HepG2 (cell line): Measurements from ENCODE around the gene LGALS4. TPM values are rescaled to one million over a fixed set of nuclear protein-coding genes. Genes with fewer than 3 reads are reported as not detected.
A peak's percentile ranks its signal among the peaks of the same experiment; 100 is the strongest.

Source experiments
- BHLHE40 ChIP-seq: IDR thresholded peaks from 2 replicates; pipeline ENCODE4 v1.6.1; 2011; ENCODE audit warnings: low read length, improper control_type of control experiment
- BORCS8-MEF2B ChIP-seq: sonication (generic); formaldehyde crosslinking; IDR thresholded peaks from 2 replicates; pipeline ENCODE4 v1.8.0; 2022; ENCODE audit warnings: mild to moderate bottlenecking, missing genetic modification reagents
- DR1 ChIP-seq: sonication (generic); formaldehyde crosslinking; IDR thresholded peaks from 2 replicates; pipeline ENCODE4 v1.8.0; 2021; ENCODE audit warnings: mild to moderate bottlenecking, missing genetic modification reagents, inconsistent platforms
- FIP1L1 ChIP-seq: fragments of 200-400 bp; formaldehyde crosslinking; IDR thresholded peaks from 2 replicates; pipeline ENCODE4 v1.6.1; 2018; ENCODE audit warnings: low read depth, mild to moderate bottlenecking, low read length, moderate library complexity, borderline replicate concordance; ENCODE audit not compliant: insufficient read depth
- GATAD1 ChIP-seq: IDR thresholded peaks from 2 replicates; pipeline ENCODE4 v1.6.1; 2016; ENCODE audit warnings: missing genetic modification reagents, missing compliant biosample characterization
- MBD4 ChIP-seq: IDR thresholded peaks from 2 replicates; pipeline ENCODE4 v1.6.1; 2012; ENCODE audit warnings: low read length, inconsistent platforms, borderline replicate concordance
- MTA1 ChIP-seq: sonication (generic); formaldehyde crosslinking; IDR thresholded peaks from 2 replicates; pipeline ENCODE4 v1.4.0; 2020; ENCODE audit warnings: missing genetic modification reagents, mild to moderate bottlenecking, borderline replicate concordance
- RCOR2 ChIP-seq: IDR thresholded peaks from 2 replicates; pipeline ENCODE4 v1.6.1; 2016; ENCODE audit warnings: missing biosample characterization, missing genetic modification reagents
- RNF219 ChIP-seq: sonication (generic); formaldehyde crosslinking; IDR thresholded peaks from 2 replicates; pipeline ENCODE4 v1.5.0; 2020; ENCODE audit warnings: mild to moderate bottlenecking, missing genetic modification reagents
- ZBTB26 ChIP-seq: IDR thresholded peaks from 2 replicates; pipeline ENCODE4 v1.6.1; 2016; ENCODE audit warnings: missing compliant biosample characterization, missing genetic modification reagents, borderline replicate concordance
- ZBTB3 ChIP-seq: sonication (generic); formaldehyde crosslinking; IDR thresholded peaks from 2 replicates; pipeline ENCODE4 v1.4.0; 2020; ENCODE audit warnings: low read depth, mild to moderate bottlenecking, moderate library complexity, missing genetic modification reagents, borderline replicate concordance
- ZNF616 ChIP-seq: sonication (generic); formaldehyde crosslinking; IDR thresholded peaks from 2 replicates; pipeline ENCODE4 v1.5.0; 2020; ENCODE audit warnings: low read depth, mild to moderate bottlenecking, missing genetic modification reagents
- ZNF720 ChIP-seq: sonication (generic); formaldehyde crosslinking; IDR thresholded peaks from 2 replicates; pipeline ENCODE4 v1.4.0; 2020; ENCODE audit warnings: missing genetic modification reagents
- polyA plus RNA-seq, 8 experiments: library from polyadenylated mRNA; depleted of rRNA in 3 of 8; stranded (reverse) in 7 of 8; unstranded in 1 of 8; fragments of >200 nt; fragmentation: Illumina TruSeq in 4 of 8; extraction: Trizol in 4 of 8; gene quantifications; 2 replicates each; pipeline versions ENCODE4 v1.2.1 to v1.2.3, GENCODE V29; 2011 to 2016; ENCODE audit warnings: low read depth in 4 of 8, missing spikeins in 1 of 8, mixed read lengths in 1 of 8; ENCODE audit not compliant: insufficient read depth in 1 of 8
- total RNA-seq, 5 experiments: library from RNA; depleted of rRNA; stranded (reverse); fragments of >200 nt; fragmentation: Illumina TruSeq; extraction: Trizol; gene quantifications; 2 replicates each; pipeline ENCODE4 v1.2.3, GENCODE V29; 2016; ENCODE audit warnings: low read depth in 1 of 5
- TF ChIP-seq, protein P1 (sequence below): sonication (generic); formaldehyde crosslinking; IDR thresholded peaks from 2 replicates; pipeline ENCODE4 v1.4.0; 2020; ENCODE audit warnings: missing genetic modification reagents
- TF ChIP-seq, protein P2 (sequence below): sonication (generic); formaldehyde crosslinking; conservative IDR thresholded peaks from 2 replicates; pipeline ENCODE4 v1.4.0; 2020; ENCODE audit warnings: missing genetic modification reagents
- TF ChIP-seq, protein P3 (sequence below): IDR thresholded peaks from 2 replicates; pipeline ENCODE4 v1.6.1; 2018; ENCODE audit warnings: missing genetic modification reagents, mild to moderate bottlenecking, missing compliant biosample characterization
- TF ChIP-seq, protein P4 (sequence below): sonication (generic); formaldehyde crosslinking; IDR thresholded peaks from 2 replicates; pipeline ENCODE4 v1.9.0; 2022; ENCODE audit warnings: missing genetic modification reagents, mild to moderate bottlenecking, borderline replicate concordance

Gene LGALS4
- total and polyA plus RNA-seq, 2 of the 13 experiments (the other 11 are each of a cell fraction or from before 2014, with no cell fraction given) = 0.24 to 0.71 TPM

DNA sequence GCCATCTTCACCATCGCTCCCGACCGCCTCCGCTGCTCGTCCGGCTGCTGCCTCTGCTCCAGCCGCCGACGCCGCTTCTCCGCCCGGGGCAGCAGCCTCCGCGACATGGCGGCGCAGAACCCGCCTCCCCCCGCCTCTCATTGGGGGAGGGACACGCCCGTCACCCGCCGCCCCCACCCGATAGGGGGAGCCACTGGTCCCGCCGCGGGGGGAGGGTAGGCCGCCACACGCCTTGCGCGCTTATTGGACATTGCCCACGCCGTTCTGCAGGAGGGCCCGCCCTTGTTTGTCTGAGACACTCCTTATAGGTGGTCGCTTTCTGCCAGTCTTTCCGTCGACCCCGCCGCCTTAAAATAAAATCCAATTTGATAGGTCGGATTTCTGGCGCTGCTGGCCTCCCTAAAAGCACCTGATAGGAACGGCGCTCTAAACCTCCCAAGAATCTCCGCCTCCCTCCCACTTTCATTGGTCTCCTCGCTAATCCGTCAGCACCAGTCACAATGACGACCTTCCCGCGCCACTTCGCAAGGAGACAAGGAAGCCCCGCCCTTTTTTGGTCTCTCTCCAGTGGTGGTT, 37.2 kb upstream of the LGALS4 start, which contains the start of gene HNRNPL (continued):
- TF ChIP-seq, protein P1, sequence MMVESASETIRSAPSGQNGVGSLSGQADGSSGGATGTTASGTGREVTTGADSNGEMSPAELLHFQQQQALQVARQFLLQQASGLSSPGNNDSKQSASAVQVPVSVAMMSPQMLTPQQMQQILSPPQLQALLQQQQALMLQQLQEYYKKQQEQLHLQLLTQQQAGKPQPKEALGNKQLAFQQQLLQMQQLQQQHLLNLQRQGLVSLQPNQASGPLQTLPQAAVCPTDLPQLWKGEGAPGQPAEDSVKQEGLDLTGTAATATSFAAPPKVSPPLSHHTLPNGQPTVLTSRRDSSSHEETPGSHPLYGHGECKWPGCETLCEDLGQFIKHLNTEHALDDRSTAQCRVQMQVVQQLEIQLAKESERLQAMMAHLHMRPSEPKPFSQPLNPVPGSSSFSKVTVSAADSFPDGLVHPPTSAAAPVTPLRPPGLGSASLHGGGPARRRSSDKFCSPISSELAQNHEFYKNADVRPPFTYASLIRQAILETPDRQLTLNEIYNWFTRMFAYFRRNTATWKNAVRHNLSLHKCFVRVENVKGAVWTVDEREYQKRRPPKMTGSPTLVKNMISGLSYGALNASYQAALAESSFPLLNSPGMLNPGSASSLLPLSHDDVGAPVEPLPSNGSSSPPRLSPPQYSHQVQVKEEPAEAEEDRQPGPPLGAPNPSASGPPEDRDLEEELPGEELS = no peak; the same call in 1 of the 2 replicates
- TF ChIP-seq DR1 (CRISPR knock-in tag) (peak; percentile 55; the same call in 1 of the 2 replicates), RCOR2 (CRISPR knock-in tag) (no peak), BHLHE40 (no peak; the same call in 1 of the 2 replicates), MTA1 (no peak), ZBTB26 (no peak), RNF219 (CRISPR knock-in tag) (no peak), GATAD1 (CRISPR knock-in tag) (peak; percentile 2; the same call in 1 of the 2 replicates), FIP1L1 (no peak), ZBTB3 (CRISPR knock-in tag) (no peak), ZNF616 (CRISPR knock-in tag) (no peak), MBD4 (no peak), ZNF720 (CRISPR knock-in tag) (no peak), BORCS8-MEF2B (no peak)
- TF ChIP-seq, protein P2, sequence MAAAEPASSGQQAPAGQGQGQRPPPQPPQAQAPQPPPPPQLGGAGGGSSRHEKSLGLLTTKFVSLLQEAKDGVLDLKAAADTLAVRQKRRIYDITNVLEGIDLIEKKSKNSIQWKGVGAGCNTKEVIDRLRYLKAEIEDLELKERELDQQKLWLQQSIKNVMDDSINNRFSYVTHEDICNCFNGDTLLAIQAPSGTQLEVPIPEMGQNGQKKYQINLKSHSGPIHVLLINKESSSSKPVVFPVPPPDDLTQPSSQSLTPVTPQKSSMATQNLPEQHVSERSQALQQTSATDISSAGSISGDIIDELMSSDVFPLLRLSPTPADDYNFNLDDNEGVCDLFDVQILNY = no peak
- TF ChIP-seq, protein P3, sequence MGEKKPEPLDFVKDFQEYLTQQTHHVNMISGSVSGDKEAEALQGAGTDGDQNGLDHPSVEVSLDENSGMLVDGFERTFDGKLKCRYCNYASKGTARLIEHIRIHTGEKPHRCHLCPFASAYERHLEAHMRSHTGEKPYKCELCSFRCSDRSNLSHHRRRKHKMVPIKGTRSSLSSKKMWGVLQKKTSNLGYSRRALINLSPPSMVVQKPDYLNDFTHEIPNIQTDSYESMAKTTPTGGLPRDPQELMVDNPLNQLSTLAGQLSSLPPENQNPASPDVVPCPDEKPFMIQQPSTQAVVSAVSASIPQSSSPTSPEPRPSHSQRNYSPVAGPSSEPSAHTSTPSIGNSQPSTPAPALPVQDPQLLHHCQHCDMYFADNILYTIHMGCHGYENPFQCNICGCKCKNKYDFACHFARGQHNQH (CRISPR knock-in tag) = no peak; the same call in 1 of the 2 replicates
- TF ChIP-seq, protein P4, sequence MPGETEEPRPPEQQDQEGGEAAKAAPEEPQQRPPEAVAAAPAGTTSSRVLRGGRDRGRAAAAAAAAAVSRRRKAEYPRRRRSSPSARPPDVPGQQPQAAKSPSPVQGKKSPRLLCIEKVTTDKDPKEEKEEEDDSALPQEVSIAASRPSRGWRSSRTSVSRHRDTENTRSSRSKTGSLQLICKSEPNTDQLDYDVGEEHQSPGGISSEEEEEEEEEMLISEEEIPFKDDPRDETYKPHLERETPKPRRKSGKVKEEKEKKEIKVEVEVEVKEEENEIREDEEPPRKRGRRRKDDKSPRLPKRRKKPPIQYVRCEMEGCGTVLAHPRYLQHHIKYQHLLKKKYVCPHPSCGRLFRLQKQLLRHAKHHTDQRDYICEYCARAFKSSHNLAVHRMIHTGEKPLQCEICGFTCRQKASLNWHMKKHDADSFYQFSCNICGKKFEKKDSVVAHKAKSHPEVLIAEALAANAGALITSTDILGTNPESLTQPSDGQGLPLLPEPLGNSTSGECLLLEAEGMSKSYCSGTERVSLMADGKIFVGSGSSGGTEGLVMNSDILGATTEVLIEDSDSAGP (CRISPR knock-in tag) = no peak
